BJ (cell line): ENCODE measurements around the gene PLG. TPM values are rescaled to one million over a fixed set of nuclear protein-coding genes. Genes with fewer than 3 reads are reported as not detected.

Experiments
- CTCF ChIA-PET: fragments of 350-600 bp; formaldehyde crosslinking; extraction: SDS; loops from one replicate; lab custom pipeline; 2021; ENCODE audit warnings: antibody characterized with exemption, inconsistent platforms; lab: Yijun Ruan, JAX
- POLR2A ChIA-PET: fragments of 300-600 bp; sonication (Branson Sonifier 250); formaldehyde crosslinking; extraction: SDS; loops from one replicate; lab custom pipeline; 2021; ENCODE audit warnings: antibody characterized with exemption; lab: Charles Lee
- DNase-seq: peaks from one replicate; pipeline ENCODE4 v3.0.0-alpha.2; 2011; ENCODE audit warnings: low read depth
- H3K27me3 ChIP-seq: 2 replicates; pipeline ENCODE4 v1.6.0; 2011; ENCODE audit warnings: low read length; ENCODE audit not compliant: control insufficient read depth, insufficient read depth
- H3K36me3 ChIP-seq: 2 replicates; pipeline ENCODE4 v1.5.1; 2011; ENCODE audit warnings: low read length; ENCODE audit not compliant: control insufficient read depth, insufficient read depth
- H3K4me3 ChIP-seq: 2 replicates; pipeline ENCODE4 v1.5.1; 2011; ENCODE audit warnings: low read depth, mild to moderate bottlenecking, control low read depth, low read length
- CTCF ChIP-seq: IDR thresholded peaks from 2 replicates; pipeline ENCODE4 v1.5.1; 2011; ENCODE audit warnings: low read depth, mild to moderate bottlenecking, control low read depth, inconsistent platforms, low read length, moderate library complexity; ENCODE audit not compliant: insufficient read depth
- polyA plus RNA-seq: library from polyadenylated mRNA; depleted of rRNA; stranded (reverse); fragments of >200 nt; gene quantifications from 2 replicates; pipeline ENCODE4 v1.2.3, GENCODE V29; 2011

PLG gene
- polyA plus RNA-seq, 1 experiment, result not detected

DNA sequence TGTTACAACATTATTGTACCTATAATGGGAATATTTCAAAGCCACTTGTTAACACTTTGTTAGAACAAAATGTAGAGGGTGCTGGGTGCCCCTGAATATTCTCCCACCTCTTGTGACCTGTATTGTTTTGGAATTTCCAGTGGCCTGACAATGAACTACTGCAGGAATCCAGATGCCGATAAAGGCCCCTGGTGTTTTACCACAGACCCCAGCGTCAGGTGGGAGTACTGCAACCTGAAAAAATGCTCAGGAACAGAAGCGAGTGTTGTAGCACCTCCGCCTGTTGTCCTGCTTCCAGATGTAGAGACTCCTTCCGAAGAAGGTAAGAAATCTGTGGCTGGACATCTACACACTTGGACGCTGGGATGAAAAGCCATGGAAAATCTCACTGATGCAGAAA is 28.9 kb downstream of the PLG start:
- CTCF ChIA-PET, result no interaction called here
- H3K36me3 ChIP-seq, result no peaks in the 10 kb centered on the region
- H3K4me3 ChIP-seq, result no peak overlapping the region
- POLR2A ChIA-PET, result no interaction called here
- H3K27me3 ChIP-seq, result no peaks in the 10 kb centered on the region
- no peak for DNase-seq
- TF ChIP-seq CTCF, result no peak

GRCh38 chr6:160733050-160733646 is 31.1 kb downstream of the PLG start:
- POLR2A ChIA-PET, result no interaction called here
- CTCF ChIA-PET, result interaction anchor here (0.7 to 5.0 kb wide), 7 partner anchors 12 to 644 kb away, joined by 3 to 55 read pairs (median 4); no protein-coding TSS in a partner anchor

GRCh38 chr6:160734627-160735026 is 32.6 kb downstream of the PLG start:
- TF ChIP-seq CTCF, result no peak
- no peak for DNase-seq
- ChIA-PET CTCF (interaction anchor here (0.6 to 5.0 kb wide), 3 partner anchors 196 to 638 kb away, joined by 3 to 55 read pairs (median 4); no protein-coding TSS in a partner anchor), POLR2A (no interaction called here)
- Histone ChIP-seq H3K36me3 (no peaks in the 10 kb centered on the region), H3K4me3 (no peak overlapping the region), H3K27me3 (no peaks in the 10 kb centered on the region)

More at GRCh38 chr6:160733050-160733646, 31.1 kb downstream of the PLG start:
- Histone ChIP-seq H3K36me3 (no peaks in the 10 kb centered on the region), H3K27me3 (no peaks in the 10 kb centered on the region), H3K4me3 (no peak overlapping the region)
- DNase-seq, result no peak
- TF ChIP-seq CTCF, result peak; percentile 58

GRCh38 chr6:160735523-160735922 is 33.5 kb downstream of the PLG start:
- TF ChIP-seq CTCF, result no peak
- Histone ChIP-seq H3K36me3 (no peaks in the 10 kb centered on the region), H3K4me3 (no peak overlapping the region), H3K27me3 (no peaks in the 10 kb centered on the region)
- no peak for DNase-seq
- ChIA-PET POLR2A (no interaction called here), CTCF (interaction anchor here (5.0 kb wide), 1 partner anchor 637 kb away, joined by 55 read pairs; no protein-coding TSS in a partner anchor)

- Histone ChIP-seq H3K36me3 (no peaks in the 10 kb centered on the region), H3K27me3 (no peaks in the 10 kb centered on the region), H3K4me3 (no peak overlapping the region)
- DNase-seq, result no peak
- no peak for TF ChIP-seq CTCF
- ChIA-PET POLR2A (no interaction called here), CTCF (no interaction called here)
Measured at GRCh38 chr6:160737934-160738333, 35.9 kb downstream of the PLG start.
